Thymus (tissue), 11 donors: ENCODE measurements around the gene KIT. TPM values are rescaled to one million over a fixed set of nuclear protein-coding genes. Genes with fewer than 3 reads are reported as not detected.
"Not testable (repeated sequence)": the region's sequence is repeated elsewhere in the genome, so short reads cannot be mapped to it uniquely, and the experiment has no call there.

Source experiments
- DNase-seq, 9 donors: peaks; one replicate each; pipeline ENCODE4 v3.0.0-alpha.2; 2013; ENCODE audit warnings: low spot score in 9 of 9, low read depth in 6 of 9, missing footprints in 1 of 9
- H3K27ac ChIP-seq, 2 donors: one replicate each; pipeline ENCODE4 v1.5.1; 2013; ENCODE audit warnings: control low read depth in 1 of 2, low read depth in 1 of 2, low read length in 1 of 2, mild to moderate bottlenecking in 1 of 2, moderate library complexity in 1 of 2
- H3K27me3 ChIP-seq, 2 donors: one replicate each; pipeline ENCODE4 v1.5.1; 2013; ENCODE audit warnings: low read length in 1 of 2; ENCODE audit not compliant: control insufficient read depth in 2 of 2, insufficient read depth in 1 of 2
- H3K36me3 ChIP-seq, 2 donors: one replicate each; pipeline ENCODE4 v1.5.1; 2013; ENCODE audit warnings: low read length in 1 of 2, mild to moderate bottlenecking in 1 of 2, moderate library complexity in 1 of 2; ENCODE audit not compliant: control insufficient read depth in 2 of 2, insufficient read depth in 2 of 2
- H3K4me1 ChIP-seq, 2 donors: one replicate each; pipeline ENCODE4 v1.5.1; 2013; ENCODE audit warnings: low read length in 2 of 2; ENCODE audit not compliant: control insufficient read depth in 2 of 2, insufficient read depth in 2 of 2
- H3K4me3 ChIP-seq, 2 donors: one replicate each; pipeline ENCODE4 v1.5.1; 2013; ENCODE audit warnings: low read length in 2 of 2, control low read depth in 1 of 2, mild to moderate bottlenecking in 1 of 2
- H3K9me3 ChIP-seq, 2 donors: one replicate each; pipeline ENCODE4 v1.5.1; 2013; ENCODE audit warnings: low read length in 1 of 2, mild to moderate bottlenecking in 1 of 2; ENCODE audit not compliant: control insufficient read depth in 2 of 2, insufficient read depth in 1 of 2
- WGBS: extraction: QIAGEN DNeasy Blood & Tissue Kit; methylation state at CpG from one replicate; pipeline ENCODE4 v1.1.7; 2013; 5-methylcytosine and 5-hydroxymethylcytosine counted together
- polyA plus RNA-seq: library from polyadenylated mRNA; stranded (reverse); fragments of 200-250 nt; gene quantifications from one replicate; pipeline ENCODE4 v1.2.3, GENCODE V29; 2013
- total RNA-seq: library from RNA; stranded (reverse); fragments of 120-200 nt; gene quantifications from one replicate; pipeline ENCODE4 v1.2.4, GENCODE V29; 2013
- donor health status: healthy.

The KIT gene
- total and polyA plus RNA-seq, 2 donors, result 2.3 to 3.4 TPM

DNA sequence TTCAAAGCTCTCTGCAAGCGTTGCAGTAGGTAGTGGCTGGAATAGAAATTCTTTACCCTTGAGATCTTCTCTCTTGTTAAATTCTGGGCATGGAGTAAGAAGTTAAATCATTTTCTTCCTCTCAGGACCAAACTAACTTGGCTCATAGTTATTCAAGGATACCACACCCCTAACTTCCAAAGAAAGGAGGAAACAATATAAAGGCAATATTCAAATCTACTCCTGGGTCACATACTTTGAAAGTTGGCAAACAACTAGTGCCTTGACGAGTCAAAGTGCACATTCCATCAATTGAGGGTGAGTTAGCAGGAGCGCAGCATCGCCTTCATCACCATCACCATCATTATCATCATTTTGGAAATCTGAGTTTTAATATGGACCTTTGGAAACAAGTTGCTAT lies 20.4 kb upstream of the KIT start:
- Histone ChIP-seq H3K36me3 (no peaks in the 10 kb centered on the region), H3K4me3 (no peak overlapping the region), H3K27ac (no peak overlapping the region), H3K27me3 (no peaks in the 10 kb centered on the region), H3K4me1 (no peaks in the 10 kb centered on the region), H3K9me3 (peaks cover 0 to 5% of the 10 kb centered on the region in 2 donors)
- 83% methylated on average over 4 of the region's 4 CpGs for WGBS
- DNase-seq, result no peak

DNA sequence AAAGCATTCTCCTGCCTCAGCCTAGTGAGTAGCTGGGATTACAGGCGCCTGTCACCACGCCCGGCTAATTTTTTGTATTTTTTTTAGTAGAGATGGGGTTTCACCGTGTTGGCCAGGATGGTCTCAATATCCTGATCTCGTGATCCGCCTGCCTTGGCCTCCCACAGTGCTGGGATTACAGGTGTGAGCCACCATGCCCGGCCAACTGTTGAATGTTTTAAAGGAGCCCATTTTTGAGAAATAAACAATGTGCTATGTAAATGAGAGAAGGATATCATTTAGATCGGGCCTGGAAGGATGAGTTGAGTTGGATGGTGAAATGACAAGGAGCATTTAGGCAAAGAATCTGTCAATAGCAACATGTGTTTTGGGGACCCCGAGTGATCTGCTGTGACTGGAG lies 16.7 kb upstream of the KIT start:
- not testable (repeated sequence) for H3K27ac ChIP-seq, H3K4me3 ChIP-seq, H3K9me3 ChIP-seq, H3K27me3 ChIP-seq, H3K36me3 ChIP-seq, H3K4me1 ChIP-seq, DNase-seq
- WGBS, result 95% methylated on average over 9 of the region's 9 CpGs

DNA sequence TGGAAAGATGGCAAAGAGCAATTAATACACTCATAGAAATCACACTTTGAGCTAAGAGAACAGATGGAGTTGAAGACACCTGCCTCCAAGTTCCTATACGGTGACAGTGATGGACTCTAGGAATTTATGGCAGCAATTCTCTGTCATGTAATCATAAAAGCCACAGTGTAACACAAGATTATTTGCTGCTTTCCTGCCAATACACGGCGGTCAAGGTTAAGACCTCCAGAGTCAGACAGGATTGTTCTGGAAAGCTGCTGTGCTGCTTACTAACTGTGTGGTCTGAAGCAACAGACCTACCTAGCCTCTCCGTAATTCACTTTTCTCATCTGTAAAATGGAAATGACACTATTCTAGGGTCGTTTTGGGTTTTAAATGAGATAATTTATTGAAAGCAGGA lies 14.6 kb upstream of the KIT start:
- Histone ChIP-seq H3K4me3 (no peak overlapping the region), H3K27me3 (no peaks in the 10 kb centered on the region), H3K4me1 (no peaks in the 10 kb centered on the region), H3K36me3 (no peaks in the 10 kb centered on the region), H3K27ac (no peak overlapping the region), H3K9me3 (no peaks in the 10 kb centered on the region)
- no peak for DNase-seq
- WGBS, result 82% methylated on average over 5 of the region's 5 CpGs

DNA sequence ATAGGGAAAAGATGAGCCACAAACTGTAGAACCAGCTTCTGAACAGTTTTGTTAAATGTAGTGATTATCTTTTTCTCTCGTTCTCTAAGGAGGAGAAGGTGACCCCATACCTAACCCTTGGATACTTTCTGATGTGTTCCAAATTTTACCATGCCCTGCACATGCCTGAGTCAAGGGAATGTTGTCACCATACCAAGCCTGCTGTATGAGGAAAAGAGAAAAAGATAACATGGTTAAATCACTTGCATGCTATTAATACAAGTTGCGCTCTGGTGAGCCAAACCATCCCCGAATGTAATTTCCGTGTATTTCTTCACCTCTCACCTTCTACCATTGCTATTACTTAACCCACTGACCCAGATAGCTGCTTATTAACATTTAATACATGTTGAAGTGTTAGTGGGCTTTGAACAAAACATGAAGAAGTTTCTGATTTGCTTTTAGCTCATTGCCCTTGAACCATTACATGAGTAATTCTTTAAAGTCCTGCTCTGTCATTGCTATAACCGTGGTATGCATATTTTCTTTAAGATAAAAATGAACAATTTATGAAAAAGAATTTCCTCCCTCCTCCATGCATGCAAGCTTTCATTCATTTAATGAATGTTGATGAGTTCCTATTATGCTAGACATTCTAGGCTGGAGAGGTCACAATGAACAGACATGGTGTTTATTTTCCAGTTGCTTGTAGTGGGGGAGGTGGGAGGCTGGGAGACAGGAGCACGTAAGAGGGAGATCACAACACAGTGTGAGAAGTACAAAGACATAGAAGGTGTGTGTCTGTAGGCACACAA lies 13.6 kb upstream of the KIT start:
- Histone ChIP-seq H3K36me3 (no peaks in the 10 kb centered on the region), H3K4me3 (no peak overlapping the region), H3K9me3 (no peaks in the 10 kb centered on the region), H3K27me3 (no peaks in the 10 kb centered on the region), H3K27ac (no peak overlapping the region), H3K4me1 (no peaks in the 10 kb centered on the region)
- no peak for DNase-seq
- 94% methylated on average over 6 of the region's 6 CpGs for WGBS

DNA sequence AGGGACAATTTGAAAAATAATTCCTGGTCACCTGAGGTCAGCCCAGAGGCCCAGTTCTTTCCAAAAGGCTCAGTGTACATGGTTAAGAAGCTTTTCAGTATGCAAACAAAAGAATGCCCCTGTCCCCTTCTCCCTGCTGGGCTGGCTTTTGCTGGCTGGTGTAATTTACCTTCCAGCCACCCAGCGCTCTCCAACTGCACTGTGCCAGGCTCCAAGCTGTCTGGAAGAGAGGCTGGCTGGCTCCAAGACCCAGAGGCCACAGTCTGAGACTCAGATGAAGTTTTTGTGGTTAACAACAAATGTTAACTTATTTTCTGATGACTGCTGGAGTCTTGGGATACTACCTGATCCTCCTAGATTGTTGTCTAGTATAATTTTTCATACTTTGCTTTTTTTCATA lies 11.9 kb upstream of the KIT start:
- no peaks in the 10 kb centered on the region for H3K4me1 ChIP-seq
- no peak for DNase-seq
- H3K4me3 ChIP-seq, result no peak overlapping the region
- no peaks in the 10 kb centered on the region for H3K27me3 ChIP-seq
- H3K36me3 ChIP-seq, result no peaks in the 10 kb centered on the region
- no peaks in the 10 kb centered on the region for H3K9me3 ChIP-seq
- H3K27ac ChIP-seq, result no peak overlapping the region
- 88% methylated on average over 1 of the region's 1 CpG for WGBS

DNA sequence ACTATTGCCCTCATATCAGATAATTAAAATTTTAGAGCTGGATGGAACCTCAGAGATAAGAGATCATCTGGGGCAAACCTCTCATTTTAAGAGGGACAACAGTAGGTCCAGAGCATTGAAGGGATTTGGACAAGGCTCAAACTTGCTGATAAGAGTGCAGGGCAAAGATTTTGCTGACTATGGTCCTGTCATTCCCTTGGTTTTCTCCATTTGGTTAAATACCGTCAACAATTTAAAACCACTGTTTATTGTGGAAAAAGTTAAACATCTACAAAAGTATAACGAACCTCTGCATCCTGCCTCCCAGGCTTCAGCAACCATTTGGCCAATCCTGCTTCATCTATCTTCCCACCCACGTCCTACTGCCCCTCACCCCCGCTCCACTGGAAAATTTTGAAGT lies 10.7 kb upstream of the KIT start:
- no peaks in the 10 kb centered on the region for H3K9me3 ChIP-seq
- no peak overlapping the region for H3K4me3 ChIP-seq
- DNase-seq, result no peak
- H3K4me1 ChIP-seq, result no peaks in the 10 kb centered on the region
- no peaks in the 10 kb centered on the region for H3K36me3 ChIP-seq
- no peaks in the 10 kb centered on the region for H3K27me3 ChIP-seq
- no peak overlapping the region for H3K27ac ChIP-seq
- 93% methylated on average over 4 of the region's 4 CpGs for WGBS

DNA sequence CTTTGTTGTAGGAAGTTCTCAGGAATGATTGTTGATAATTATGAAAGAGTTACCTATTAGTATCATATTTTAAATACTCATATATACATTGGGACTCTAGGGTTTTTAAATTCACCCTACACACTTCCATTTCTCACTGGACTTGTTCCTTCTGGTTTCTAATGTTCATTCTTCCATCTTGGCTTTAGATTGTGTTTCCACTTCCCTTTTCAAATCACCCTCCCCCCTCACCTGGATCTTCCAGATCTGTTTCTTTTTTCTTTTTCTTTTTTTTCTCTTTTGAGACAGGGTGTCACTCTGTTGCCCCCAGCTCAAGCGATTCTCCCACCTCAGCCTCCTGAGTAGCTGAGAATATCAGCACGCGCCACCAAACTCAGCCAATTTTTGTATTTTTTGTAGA lies 6.7 kb upstream of the KIT start:
- no peaks in the 10 kb centered on the region for H3K9me3 ChIP-seq
- no peak overlapping the region for H3K4me3 ChIP-seq
- no peak for DNase-seq
- no peak overlapping the region for H3K27ac ChIP-seq
- peaks cover 7 to 9% of the 10 kb centered on the region in 2 donors for H3K27me3 ChIP-seq
- H3K36me3 ChIP-seq, result no peaks in the 10 kb centered on the region
- WGBS, result 97% methylated on average over 3 of the region's 3 CpGs
- no peaks in the 10 kb centered on the region for H3K4me1 ChIP-seq

DNA sequence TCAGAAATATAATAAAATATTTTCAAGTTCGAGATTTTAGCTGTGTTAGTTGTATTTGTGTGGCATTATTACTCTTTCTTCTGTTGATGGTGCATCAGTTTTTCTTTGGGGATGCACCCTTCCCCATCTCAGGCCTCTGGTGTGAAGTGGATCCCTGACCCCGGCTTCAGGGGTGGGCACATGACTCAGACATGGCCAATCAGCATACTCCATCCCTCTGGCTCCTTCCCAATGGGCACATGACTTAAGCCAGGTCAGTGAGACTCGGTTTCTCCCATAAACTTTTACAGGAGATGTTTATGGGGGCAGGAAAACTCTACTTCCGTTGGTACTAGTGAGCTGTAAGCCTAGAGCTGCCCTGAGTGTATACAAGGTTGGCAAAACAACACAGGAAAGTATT lies 3.0 kb upstream of the KIT start:
- 93% methylated on average over 4 of the region's 4 CpGs for whole genome bisulfite sequencing
- H3K4me1 ChIP-seq, result peaks cover 5 to 25% of the 10 kb centered on the region in 2 donors
- no peak overlapping the region for H3K27ac ChIP-seq
- no peak for DNase-seq
- no peaks in the 10 kb centered on the region for H3K36me3 ChIP-seq
- peaks cover 0 to 4% of the 10 kb centered on the region in 2 donors for H3K9me3 ChIP-seq
- no peak overlapping the region for H3K4me3 ChIP-seq
- peaks cover 30 to 46% of the 10 kb centered on the region in 2 donors for H3K27me3 ChIP-seq

DNA sequence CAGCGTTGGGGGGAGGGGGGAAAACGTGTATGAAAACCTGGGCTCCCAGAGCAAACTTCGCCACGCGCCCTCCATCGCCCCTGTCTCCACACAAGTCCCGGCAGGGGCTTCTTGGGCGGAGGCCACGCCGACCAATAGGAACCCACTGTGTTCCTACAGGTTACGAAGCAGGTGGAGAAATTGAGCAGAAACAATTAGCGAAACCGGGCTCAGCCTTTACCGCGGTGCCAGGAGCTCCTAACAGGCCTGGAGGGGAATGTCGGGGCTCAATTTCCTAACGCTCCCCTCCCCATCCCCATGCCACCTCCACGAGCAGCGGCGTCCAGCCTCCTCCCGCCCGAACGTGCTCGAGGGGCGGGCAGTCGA lies 589 bp upstream of the KIT start:
- DNase-seq, result peak in 2 of 9 donors; percentile 2 to 27
- Histone ChIP-seq H3K4me1 (peaks cover 5 to 32% of the 10 kb centered on the region in 2 donors), H3K27ac (no peak overlapping the region), H3K9me3 (peaks cover 1 to 4% of the 10 kb centered on the region in 2 donors), H3K27me3 (peaks cover 41 to 61% of the 10 kb centered on the region in 2 donors), H3K36me3 (no peaks in the 10 kb centered on the region), H3K4me3 (peak overlapping the region; percentile 33 to 40)
- WGBS, result 6% methylated on average over 26 of the region's 26 CpGs
